Effector memory CD8-positive, alpha-beta T cell (primary cell): ENCODE data around the gene COL18A1.

Source experiments
- ATAC-seq: fragments of 150-1000 bp; cut with Tn5 transposase; replicated peaks from 2 replicates; pipeline ENCODE4 v1.10.0; 2021; ENCODE audit warnings: mild to moderate bottlenecking, moderate library complexity
- DNase-seq, 3 experiments: peaks; one replicate each; pipeline ENCODE4 v3.0.0; 2021
- H3K27ac Mint-ChIP-seq, 2 donors: one replicate each; pipeline ENCODE4 v1.8.0; 2022; ENCODE audit warnings: mild to moderate bottlenecking in 2 of 2, mixed read lengths in 2 of 2, moderate library complexity in 2 of 2
- H3K27me3 Mint-ChIP-seq, 2 donors: one replicate each; pipeline ENCODE4 v1.8.0; 2022; ENCODE audit warnings: mixed read lengths in 2 of 2
- H3K36me3 Mint-ChIP-seq: one replicate; pipeline ENCODE4 v1.8.0; 2022; ENCODE audit warnings: mild to moderate bottlenecking, moderate library complexity, mixed read lengths; ENCODE audit not compliant: insufficient read depth
- H3K4me1 Mint-ChIP-seq, 2 donors: one replicate each; pipeline ENCODE4 v1.8.0; 2022; ENCODE audit warnings: low read depth in 2 of 2, mixed read lengths in 2 of 2
- H3K4me3 Mint-ChIP-seq, 2 donors: one replicate each; pipeline ENCODE4 v1.8.0; 2022; ENCODE audit warnings: mild to moderate bottlenecking in 2 of 2, mixed read lengths in 2 of 2, moderate library complexity in 2 of 2
- H3K9me3 Mint-ChIP-seq, 2 donors: one replicate each; pipeline ENCODE4 v1.8.0; 2022; ENCODE audit warnings: mixed read lengths in 2 of 2

COL18A1 gene

DNA sequence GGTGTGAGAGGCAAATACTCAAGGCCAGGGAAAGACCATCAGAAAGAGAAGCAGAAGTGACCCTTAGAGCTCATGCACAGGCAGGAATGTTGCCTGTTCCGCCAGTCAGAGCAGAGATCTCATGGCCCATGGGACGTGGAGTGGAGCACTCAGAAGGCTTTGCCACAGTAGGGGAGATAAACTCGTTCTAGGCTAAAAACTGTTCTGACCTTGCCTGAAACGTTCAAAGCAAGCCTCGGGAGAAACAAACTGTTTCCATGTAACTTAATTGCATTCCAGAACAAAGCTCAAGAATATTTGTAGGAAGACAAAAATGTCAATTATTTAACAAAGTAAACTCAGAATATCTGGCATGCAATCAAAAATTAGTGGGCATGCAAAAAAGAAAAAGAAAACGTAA lies 158.0 kb downstream of the COL18A1 start:
- H3K4me3 Mint-ChIP-seq, result no peak overlapping the region
- DNase-seq (no peak), ATAC-seq (no peak)
- peaks cover 3% of the 10 kb centered on the region for H3K36me3 Mint-ChIP-seq
- no peaks in the 10 kb centered on the region for H3K4me1 Mint-ChIP-seq
- no peak overlapping the region for H3K27ac Mint-ChIP-seq
- H3K9me3 Mint-ChIP-seq, result no peaks in the 10 kb centered on the region
- H3K27me3 Mint-ChIP-seq, result peaks cover 41 to 44% of the 10 kb centered on the region in 2 donors
